Heart right ventricle (tissue), 16 donors: ENCODE measurements around the gene PNPLA2. TPM values are rescaled to one million over a fixed set of nuclear protein-coding genes. Genes with fewer than 3 reads are reported as not detected.

Source experiments
- ATAC-seq, 8 donors: fragments of 200-7000 bp; cut with Tn5 transposase; one replicate each; pipeline ENCODE4 v1.9.1; 2020; ENCODE audit warnings: mild to moderate bottlenecking in 8 of 8, moderate library complexity in 8 of 8, moderate number of reproducible peaks in 1 of 8
- DNase-seq, 2 donors: peaks; one replicate each; pipeline ENCODE4 v3.0.0-alpha.2; 2020
- H3K27ac ChIP-seq, 10 donors: fragments of 200-600 bp; sonication (generic) in 2 of 10; one replicate each; pipeline versions ENCODE4 v1.5.0 to v1.8.0; 2020 to 2022; ENCODE audit warnings: mild to moderate bottlenecking in 3 of 10
- H3K27me3 ChIP-seq, 7 donors: fragments of 200-600 bp; one replicate each; pipeline ENCODE4 v1.8.0; 2021 to 2022; ENCODE audit warnings: mild to moderate bottlenecking in 2 of 7
- H3K36me3 ChIP-seq, 9 donors: fragments of 200-600 bp; sonication (generic) in 1 of 9; one replicate each; pipeline versions ENCODE4 v1.5.0 to v1.8.0; 2020 to 2022; ENCODE audit warnings: mild to moderate bottlenecking in 2 of 9
- H3K4me1 ChIP-seq, 9 donors: fragments of 200-600 bp; sonication (generic) in 1 of 9; one replicate each; pipeline versions ENCODE4 v1.5.0 to v1.8.0; 2020 to 2022; ENCODE audit warnings: mild to moderate bottlenecking in 4 of 9
- H3K4me3 ChIP-seq, 10 donors: fragments of 200-600 bp; sonication (generic) in 2 of 10; one replicate each; pipeline versions ENCODE4 v1.5.0 to v1.8.0; 2020 to 2022; ENCODE audit warnings: mild to moderate bottlenecking in 7 of 10, moderate library complexity in 2 of 10
- H3K9me3 ChIP-seq, 11 donors: fragments of 200-600 bp in 10 of 11; sonication (generic) in 2 of 11; one replicate each; pipeline versions ENCODE4 v1.5.0 to v1.8.0; 2013 to 2022; ENCODE audit warnings: mild to moderate bottlenecking in 2 of 11, control low read depth in 1 of 11, moderate library complexity in 1 of 11
- CTCF ChIP-seq, 9 donors: fragments of 200-600 bp; sonication (generic) in 2 of 9; IDR thresholded peaks; one replicate each; pipeline versions ENCODE4 v1.5.0 to v1.8.0; 2021 to 2022; ENCODE audit warnings: antibody characterized with exemption in 9 of 9, mild to moderate bottlenecking in 5 of 9, moderate library complexity in 1 of 9
- WGBS, 2 donors: extraction: QIAGEN DNeasy Blood & Tissue Kit; methylation state at CpG; one replicate each; pipeline ENCODE4 v1.1.7; 2013; ENCODE audit warnings: inconsistent platforms in 1 of 2; 5-methylcytosine and 5-hydroxymethylcytosine counted together
- intact Hi-C, 10 donors: fragments of 100-400 bp; cut with DNase I; formaldehyde crosslinking; loops; one replicate each; pipeline versions ENCODE4 v1.11.1 to v1.14.2; 2022
- polyA plus RNA-seq, 2 donors: library from polyadenylated mRNA; stranded (reverse); fragments of 200-250 nt; gene quantifications; one replicate each; pipeline ENCODE4 v1.2.3, GENCODE V29; 2013
- total RNA-seq, 10 donors: library from RNA; stranded (reverse); fragmentation: NEBNext Ultra II Directional in 3 of 10; extraction: Animal tissue kit (Norgen Biotek cat#: 25700) in 3 of 10; gene quantifications; one replicate each; pipeline versions ENCODE4 v1.2.1 to v1.2.4, GENCODE V29; 2021 to 2023
- donor health status: Arrhythmogenic right ventricular cardiomyopathy.
- donor health status: ischemic (EF 13 %, LVEDD 7.1; RV severe dilation, severe dysfunction).
- donor health status: healthy with polysubstance abuse.
- donor health status: DM: no; HTN: yes; CAD: no.
- donor health status: DM: no; HTN: no; CAD: no.
- donor health status: ischemic (EF 25% LVEDD 6.9; RV normal size, moderate dysfunction).
- donor health status: ischemic (EF 25% LVEDD 5.7; RV mildly dilated, moderate dysfunction).
- donor health status: healthy.
- donor health status: DM: yes; HTN: yes; CAD: no.
- donor health status: Ischemic cardiomyopathy.
- donor health status: ischemic (EF 35%, LVEDD 5.7; RV mildly dilated, moderate dysfunction).
- donor health status: nonischemic (EF 11% LVEDD 7.7; RV severe dilation, severe dysfunction).
- donor health status: DM: yes; HTN: yes; CAD: no.
- donor health status: PGD.
- donor health status: ischemic (EF 29% LVEDD 5.4; RV normal size, mild dysfunction).
- donor health status: nonischemic (EF 23%, LVEDD 6.1; RV moderate dilation, normal function).

Gene PNPLA2
- total and polyA plus RNA-seq, 12 donors, result 114 to 359 (median 247) TPM

DNA sequence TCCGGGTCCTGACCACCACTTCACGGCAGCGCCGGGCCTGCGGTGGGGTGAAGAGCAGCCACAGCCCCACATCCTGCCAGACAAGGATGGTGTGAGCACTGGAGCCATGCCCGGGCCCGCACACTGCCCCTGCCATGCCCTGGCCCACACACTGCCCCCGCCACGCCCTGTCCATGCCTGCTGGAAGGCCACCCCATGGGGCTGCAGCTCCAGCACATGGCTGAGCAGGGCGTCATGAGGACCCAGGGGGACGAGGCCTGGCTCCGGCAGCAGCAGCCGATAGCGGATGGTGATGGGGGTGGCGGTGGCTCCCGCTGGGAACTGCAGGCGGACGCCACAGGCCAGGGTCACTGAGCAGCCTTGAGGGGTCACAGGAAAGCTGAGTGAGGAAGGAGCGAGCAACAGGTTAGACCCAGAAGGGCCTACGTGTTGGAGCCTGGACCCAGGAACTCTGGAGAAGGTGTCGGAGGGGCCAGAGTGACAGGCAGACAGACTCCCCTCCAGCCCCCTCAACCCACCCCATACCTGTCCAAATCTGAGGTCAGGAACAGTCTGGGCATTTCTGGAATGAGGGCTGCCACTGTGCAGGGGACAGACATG, 16.6 kb upstream of the PNPLA2 start:
- DNase-seq (no peak), ATAC-seq (no peak)
- Histone ChIP-seq H3K4me1 (peaks cover 9 to 40% (median 30%) of the 10 kb centered on the region in 9 donors), H3K4me3 (no peak overlapping the region), H3K27me3 (no peaks in the 10 kb centered on the region), H3K27ac (no peak overlapping the region), H3K9me3 (no peaks in the 10 kb centered on the region), H3K36me3 (peaks cover 0 to 42% (median 5%) of the 10 kb centered on the region in 9 donors)
- TF ChIP-seq CTCF (IDR thresholded peaks at IDR 0.05), result no peak
- intact Hi-C loops, result no loop called here
- 97% methylated on average over 21 of the region's 21 CpGs for WGBS, 2 donors

DNA sequence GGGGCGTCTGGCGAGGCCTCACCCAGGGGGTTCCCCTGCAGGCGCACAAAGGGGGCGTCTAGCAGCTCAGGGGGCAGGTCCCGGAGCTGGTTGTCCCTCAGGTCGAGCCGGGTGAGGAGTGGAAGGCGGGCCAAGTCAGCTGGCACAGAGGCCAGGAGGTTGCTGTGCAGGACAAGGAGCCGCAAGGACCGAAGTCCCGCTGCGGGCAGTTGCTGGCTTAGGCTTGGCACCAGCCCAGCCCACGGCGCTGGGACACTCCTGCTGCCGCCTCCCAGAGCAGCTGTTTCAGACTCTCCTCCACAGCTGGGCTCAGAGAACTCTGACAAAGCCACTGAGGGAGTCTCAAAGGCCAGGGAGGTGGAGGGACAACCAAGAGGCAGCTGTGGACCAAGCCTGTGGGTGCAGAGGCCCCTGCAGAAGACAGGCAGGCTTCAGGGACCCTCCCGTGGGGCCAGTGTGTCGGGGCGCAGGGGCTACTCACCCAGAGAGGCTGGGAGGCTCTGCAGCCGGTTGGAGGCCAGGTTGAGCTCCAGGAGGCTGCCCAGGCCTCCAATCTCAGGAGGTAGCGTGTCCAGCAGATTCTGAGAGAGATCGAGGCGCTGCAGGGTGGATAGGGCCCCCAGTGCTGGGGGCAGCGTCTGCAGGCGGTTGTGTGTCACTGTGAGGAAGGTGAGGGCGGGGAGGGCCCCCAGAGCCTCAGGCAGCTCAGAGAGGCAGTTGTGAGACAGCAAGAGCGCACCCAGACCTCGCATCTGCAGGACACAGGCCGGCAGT, 15.8 kb upstream of the PNPLA2 start:
- Histone ChIP-seq H3K27me3 (no peaks in the 10 kb centered on the region), H3K4me1 (peaks cover 10 to 38% (median 25%) of the 10 kb centered on the region in 9 donors), H3K4me3 (no peak overlapping the region), H3K36me3 (peaks cover 0 to 42% (median 5%) of the 10 kb centered on the region in 9 donors), H3K9me3 (no peaks in the 10 kb centered on the region), H3K27ac (no peak overlapping the region)
- 93 to 94% methylated on average over 28 of the region's 28 CpGs for WGBS, 2 donors
- TF ChIP-seq CTCF (IDR thresholded peaks at IDR 0.05), result no peak
- DNase-seq, result peak in 1 of 2 donors; percentile 17
- intact Hi-C loops, result no loop called here
- no peak for ATAC-seq

DNA sequence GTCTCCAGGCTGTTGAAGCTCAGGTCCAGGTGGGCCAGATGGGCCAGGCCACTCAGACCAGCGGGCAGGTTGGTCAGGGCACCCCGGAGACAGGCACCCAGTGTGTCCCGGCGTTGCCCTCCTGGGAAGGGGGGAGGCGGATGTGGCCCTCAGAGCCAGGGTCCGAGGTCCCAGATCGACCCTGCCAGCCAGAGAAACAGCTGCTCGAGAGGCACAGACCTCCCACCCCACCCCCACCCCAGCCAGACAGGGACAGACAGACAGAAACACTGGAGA, 15.3 kb upstream of the PNPLA2 start:
- DNase-seq (no peak), ATAC-seq (no peak)
- H3K4me3 ChIP-seq, result no peak overlapping the region
- peaks cover 10 to 41% (median 26%) of the 10 kb centered on the region in 9 donors for H3K4me1 ChIP-seq
- intact Hi-C loops, result no loop called here
- H3K27me3 ChIP-seq, result no peaks in the 10 kb centered on the region
- H3K36me3 ChIP-seq, result peaks cover 0 to 42% (median 5%) of the 10 kb centered on the region in 9 donors
- 89 to 92% methylated on average over 8 of the region's 8 CpGs for WGBS, 2 donors
- no peak for TF ChIP-seq CTCF (IDR thresholded peaks at IDR 0.05)
- H3K27ac ChIP-seq, result no peak overlapping the region
- H3K9me3 ChIP-seq, result no peaks in the 10 kb centered on the region

DNA sequence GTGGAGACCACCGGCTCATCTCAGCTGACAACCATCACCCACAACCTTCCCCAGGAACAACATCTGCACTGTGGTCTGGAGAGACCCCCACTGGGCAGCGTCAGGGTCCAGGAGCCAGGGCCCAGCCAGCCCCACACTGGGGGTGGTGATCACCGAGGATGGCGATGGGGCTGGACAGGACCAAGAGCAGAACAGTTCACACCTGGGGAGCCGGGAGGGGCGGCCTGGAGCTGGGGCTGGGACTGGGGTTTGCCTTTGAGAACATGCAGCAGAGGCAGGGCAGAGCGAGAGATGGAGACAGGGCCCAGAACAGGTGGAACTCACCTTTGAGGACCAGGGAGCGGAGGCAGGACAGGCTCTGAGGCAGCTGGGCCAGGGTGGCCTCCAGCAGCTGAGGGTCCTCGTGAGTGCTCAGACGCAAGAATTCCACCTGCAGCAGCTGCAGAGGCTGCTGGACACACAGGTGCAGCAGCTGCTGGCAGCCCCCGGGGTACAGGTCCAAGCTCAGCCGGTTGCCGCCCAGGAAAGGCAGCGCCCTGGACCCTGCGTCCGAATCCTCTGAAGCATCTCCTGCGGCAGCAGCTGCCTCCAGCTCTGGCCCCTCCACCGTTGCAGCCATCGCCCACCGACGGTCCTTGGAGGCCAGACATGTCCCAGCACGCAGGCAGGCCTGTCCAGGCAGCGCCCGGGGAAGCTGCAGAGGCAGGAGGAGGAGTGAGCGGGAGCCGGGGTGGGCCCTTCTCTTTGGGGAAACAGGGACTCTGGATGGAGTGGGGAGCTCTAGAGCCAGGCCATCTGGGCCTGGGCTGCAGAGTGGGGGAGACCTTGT, 14.7 kb upstream of the PNPLA2 start:
- peak overlapping the region in 8 of 10 donors; percentile 85 to 98 (median 94) for H3K27ac ChIP-seq

More for the DNA sequence above, 14.7 kb upstream of the PNPLA2 start:
- intact Hi-C loops, result no loop called here
- H3K9me3 ChIP-seq, result no peaks in the 10 kb centered on the region
- TF ChIP-seq CTCF (IDR thresholded peaks at IDR 0.05), result no peak
- DNase-seq (peak in 1 of 2 donors; percentile 23), ATAC-seq (no peak)
- peak overlapping the region in 9 of 10 donors; percentile 42 to 85 (median 69) for H3K4me3 ChIP-seq
- WGBS, 2 donors, result 52 to 60% methylated on average over 26 of the region's 26 CpGs
- no peaks in the 10 kb centered on the region for H3K27me3 ChIP-seq
- H3K36me3 ChIP-seq, result peaks cover 0 to 41% (median 5%) of the 10 kb centered on the region in 9 donors
- H3K4me1 ChIP-seq, result peaks cover 10 to 43% (median 30%) of the 10 kb centered on the region in 9 donors
